HG02610 (cell line): ENCODE results near the gene DISP1.

ENCODE experiments used
- ATAC-seq: cut with Tn5 transposase; IDR thresholded peaks from one replicate; pipeline ENCODE4 v1.9.1; 2021; ENCODE audit warnings: mild to moderate bottlenecking, moderate library complexity; ENCODE audit not compliant: unreplicated experiment

DISP1 gene

DNA sequence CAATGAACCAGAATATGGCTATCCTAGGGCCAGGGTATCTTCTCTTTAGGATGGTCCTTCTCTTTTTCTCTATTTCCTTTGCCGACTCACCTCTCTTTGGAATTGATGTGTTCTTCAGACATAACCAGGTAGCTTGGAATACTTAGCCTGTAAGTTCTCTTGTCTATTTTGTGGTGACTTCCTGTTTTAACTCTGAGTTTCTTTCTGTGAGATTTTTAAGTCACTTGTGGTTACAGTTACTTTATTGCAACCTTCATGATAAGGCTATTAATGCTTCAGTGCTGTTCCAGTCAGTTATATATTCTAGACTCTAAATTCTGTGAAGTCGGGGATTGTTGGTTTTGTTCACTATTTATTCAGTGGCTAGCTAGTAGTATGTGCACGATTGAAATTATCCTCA is 46.2 kb downstream of the DISP1 start:
- no peak for ATAC-seq
